PC-9 (cell line): ENCODE measurements around the gene COL4A3. TPM values are rescaled to one million over a fixed set of nuclear protein-coding genes. Genes with fewer than 3 reads are reported as not detected.

Source experiments
- BruUV-seq: library from RNA; stranded (reverse); fragments of 400-500 nt; replicated peaks from 2 replicates; lab custom pipeline; 2021; lab: Mats Ljungman, UMichigan
- CTCF ChIA-PET: fragments of 300-600 bp; sonication (Branson Sonifier 250); formaldehyde crosslinking; loops from one replicate; lab custom pipeline; 2022; ENCODE audit warnings: antibody characterized with exemption; lab: Charles Lee
- POLR2A ChIA-PET: fragments of 300-600 bp; sonication (Branson Sonifier 250); formaldehyde crosslinking; loops from one replicate; lab custom pipeline; 2022; ENCODE audit warnings: antibody characterized with exemption; ENCODE audit not compliant: unreplicated experiment; lab: Charles Lee
- DNase-seq, 2 experiments: peaks; one replicate each; pipeline versions ENCODE4 v3.0.0 to v3.0.0-alpha.2; 2015 to 2022; ENCODE audit warnings: mixed read lengths in 1 of 2
- H2AFZ ChIP-seq: fragments of 200-600 bp; sonication (generic); 2 replicates; pipeline ENCODE4 v1.8.1; 2017; ENCODE audit warnings: antibody characterized with exemption
- H3F3A ChIP-seq: fragments of 200-600 bp; sonication (generic); 2 replicates; pipeline ENCODE4 v1.8.1; 2017; ENCODE audit warnings: antibody characterized with exemption, mild to moderate bottlenecking, low read depth; ENCODE audit not compliant: insufficient read depth
- H3K27ac ChIP-seq: fragments of 200-600 bp; sonication (generic); 2 replicates; pipeline ENCODE4 v1.6.1; 2016; ENCODE audit warnings: mixed run types
- H3K27me3 ChIP-seq: fragments of 200-600 bp; sonication (generic); 2 replicates; pipeline ENCODE4 v1.6.1; 2016; ENCODE audit warnings: low read depth, mixed run types; ENCODE audit not compliant: insufficient read depth
- H3K36me3 ChIP-seq: fragments of 200-600 bp; sonication (generic); 2 replicates; pipeline ENCODE4 v1.6.1; 2016; ENCODE audit warnings: low read depth, mixed run types
- H3K4me1 ChIP-seq: fragments of 200-600 bp; sonication (generic); replicated peaks from 2 replicates; pipeline ENCODE4 v1.6.1; 2016; ENCODE audit warnings: mixed run types; ENCODE audit not compliant: insufficient read depth
- H3K4me2 ChIP-seq: fragments of 200-600 bp; sonication (generic); 2 replicates; pipeline ENCODE4 v1.6.1; 2017; ENCODE audit warnings: mixed run types
- H3K4me3 ChIP-seq: fragments of 200-600 bp; sonication (generic); 2 replicates; pipeline ENCODE4 v1.6.1; 2016; ENCODE audit warnings: mixed run types
- H3K79me2 ChIP-seq: fragments of 200-600 bp; sonication (generic); 2 replicates; pipeline ENCODE4 v1.6.1; 2017; ENCODE audit warnings: low read depth, mixed run types
- H3K9me2 ChIP-seq: fragments of 200-600 bp; sonication (generic); 2 replicates; pipeline ENCODE4 v1.8.1; 2017; ENCODE audit warnings: mild to moderate bottlenecking; ENCODE audit not compliant: insufficient read depth
- H3K9me3 ChIP-seq: fragments of 200-600 bp; sonication (generic); 2 replicates; pipeline ENCODE4 v1.8.1; 2016; ENCODE audit warnings: low read depth; ENCODE audit not compliant: insufficient read depth
- H4K20me1 ChIP-seq: fragments of 200-600 bp; sonication (generic); 2 replicates; pipeline ENCODE4 v1.8.1; 2017; ENCODE audit not compliant: insufficient read depth
- CTCF ChIP-seq: fragments of 200-600 bp; sonication (generic); conservative IDR thresholded peaks from 2 replicates; pipeline ENCODE4 v1.6.1; 2017; ENCODE audit warnings: mixed run types, antibody characterized with exemption, mild to moderate bottlenecking, moderate library complexity
- EZH2 ChIP-seq: fragments of 200-600 bp; sonication (generic); IDR thresholded peaks from 2 replicates; pipeline ENCODE4 v1.8.0; 2017; ENCODE audit warnings: antibody characterized with exemption, low read depth
- intact Hi-C: fragments of 100-400 bp; cut with micrococcal nuclease; formaldehyde crosslinking; loops from one replicate; pipeline ENCODE4 v1.10.0; 2022; ENCODE audit not compliant: unreplicated experiment
- total RNA-seq: library from RNA; stranded (reverse); gene quantifications from 2 replicates; pipeline ENCODE4 v1.2.3, GENCODE V29; 2021

The COL4A3 gene
- total RNA-seq, 1 experiment from 2014 or later = 2.2 TPM

- ChIA-PET CTCF (interaction anchor here (0.6 kb wide), 1 partner anchor 220 kb away, joined by 3 read pairs; no protein-coding TSS in a partner anchor), POLR2A (no interaction called here)
- Histone ChIP-seq H3K9me2 (no peaks in the 10 kb centered on the region), H3K27ac (no peak overlapping the region), H3K4me3 (no peak overlapping the region), H3K4me1 (no peaks in the 10 kb centered on the region), H3K4me2 (no peak overlapping the region), H2AFZ (no peak overlapping the region), H3K9me3 (no peaks in the 10 kb centered on the region), H4K20me1 (no peaks in the 10 kb centered on the region), H3K79me2 (no peaks in the 10 kb centered on the region), H3K36me3 (no peaks in the 10 kb centered on the region), H3K27me3 (no peaks in the 10 kb centered on the region), H3F3A (no peaks in the 10 kb centered on the region)
- no TSS peak for BruUV-seq
- TF ChIP-seq EZH2 (no peak), CTCF (no peak)
- no peak for DNase-seq
- intact Hi-C loops = no loop called here
These were observed 11.1 kb upstream of the COL4A3 start for GRCh38 chr2:227153307-227153706.

- H3K79me2 ChIP-seq = no peaks in the 10 kb centered on the region
- no peak overlapping the region for H3K27ac ChIP-seq
- TF ChIP-seq CTCF (no peak), EZH2 (no peak)
- H3K4me1 ChIP-seq = no peaks in the 10 kb centered on the region
- H4K20me1 ChIP-seq = no peaks in the 10 kb centered on the region
- POLR2A ChIA-PET = no interaction called here
- H3K9me3 ChIP-seq = no peaks in the 10 kb centered on the region
- H3K27me3 ChIP-seq = no peaks in the 10 kb centered on the region
- TSS peak; percentile 54 for BruUV-seq
- intact Hi-C loops = no loop called here
- H3K4me2 ChIP-seq = no peak overlapping the region
- no peaks in the 10 kb centered on the region for H3F3A ChIP-seq
- H3K36me3 ChIP-seq = no peaks in the 10 kb centered on the region
- H3K4me3 ChIP-seq = no peak overlapping the region
- no peaks in the 10 kb centered on the region for H3K9me2 ChIP-seq
- DNase-seq = no peak
- H2AFZ ChIP-seq = no peak overlapping the region
- CTCF ChIA-PET = no interaction called here
These were observed 10.5 kb upstream of the COL4A3 start for GRCh38 chr2:227153758-227154486.

- H3F3A ChIP-seq = no peaks in the 10 kb centered on the region
- H3K79me2 ChIP-seq = no peaks in the 10 kb centered on the region
- no peak overlapping the region for H3K27ac ChIP-seq
- ChIA-PET POLR2A (no interaction called here), CTCF (no interaction called here)
- no peaks in the 10 kb centered on the region for H3K9me2 ChIP-seq
- H3K4me3 ChIP-seq = no peak overlapping the region
- H3K27me3 ChIP-seq = no peaks in the 10 kb centered on the region
- no peaks in the 10 kb centered on the region for H4K20me1 ChIP-seq
- H3K4me2 ChIP-seq = no peak overlapping the region
- no TSS peak for BruUV-seq
- H3K9me3 ChIP-seq = no peaks in the 10 kb centered on the region
- intact Hi-C loops = no loop called here
- H3K4me1 ChIP-seq = no peaks in the 10 kb centered on the region
- no peak for DNase-seq
- TF ChIP-seq EZH2 (no peak), CTCF (no peak)
- H2AFZ ChIP-seq = no peak overlapping the region
- H3K36me3 ChIP-seq = no peaks in the 10 kb centered on the region
These were observed 9.2 kb upstream of the COL4A3 start for GRCh38 chr2:227154986-227155774.
